Hepatic stellate cell (primary cell): ENCODE measurements around the gene ATXN1L.
"Not testable (repeated sequence)": the region's sequence is repeated elsewhere in the genome, so short reads cannot be mapped to it uniquely, and the experiment has no call there.

Source experiments
- DNase-seq: peaks from one replicate; pipeline ENCODE4 v3.0.0; 2011; ENCODE audit warnings: low spot score

Gene ATXN1L

GRCh38 chr16:71894921-71895678 is 49.3 kb downstream of the ATXN1L start, which contains the start of gene IST1:
TSS of gene IST1 (plus strand) at chr16:71895531. CDS start at chr16:71915641, 20,110 bp downstream.
- DNase-seq: peak; percentile 99

- DNase-seq: peak; percentile 61
Observed at GRCh38 chr16:71895679-71896365, 50.0 kb downstream of the ATXN1L start.

GRCh38 chr16:71896764-71897368 is 51.1 kb downstream of the ATXN1L start:
- DNase-seq: no peak

- DNase-seq: no peak
Observed at GRCh38 chr16:71899171-71899570, 53.4 kb downstream of the ATXN1L start.

GRCh38 chr16:71902656-71903365 is 57.0 kb downstream of the ATXN1L start:
- DNase-seq: no peak

- DNase-seq: no peak
Observed at GRCh38 chr16:71903608-71904007, 57.8 kb downstream of the ATXN1L start.

GRCh38 chr16:71904239-71904638 is 58.5 kb downstream of the ATXN1L start:
- DNase-seq: no peak

- DNase-seq: not testable (repeated sequence)
Observed at GRCh38 chr16:71905765-71906164, 60.0 kb downstream of the ATXN1L start.
